HL-60 (cell line): ENCODE measurements around the gene IGF2BP3.

Experiments used
- DNase-seq, 2 experiments: peaks; one replicate each; pipeline ENCODE4 v3.0.0-alpha.2; 2010 to 2020; ENCODE audit warnings: low read depth in 1 of 2, low spot score in 1 of 2
- H3K27ac ChIP-seq: fragments of 250-450 bp; sonication (Bioruptor Pico); replicated peaks from 2 replicates; pipeline ENCODE4 v1.5.1; 2020; ENCODE audit warnings: mild to moderate bottlenecking, moderate library complexity
- H3K27me3 ChIP-seq: fragments of 250-450 bp; sonication (Bioruptor Pico); 2 replicates; pipeline ENCODE4 v1.5.1; 2021; ENCODE audit warnings: mild to moderate bottlenecking, moderate library complexity; ENCODE audit not compliant: insufficient read depth, poor library complexity, severe bottlenecking
- H3K4me3 ChIP-seq: replicated peaks from 2 replicates; pipeline ENCODE4 v1.5.1; 2011; ENCODE audit warnings: mild to moderate bottlenecking, control low read depth, low read length; ENCODE audit not compliant: insufficient read depth
- CTCF ChIP-seq: IDR thresholded peaks from one replicate; pipeline ENCODE4 v1.5.1; 2011; ENCODE audit warnings: low read length, control low read depth, inconsistent platforms; ENCODE audit not compliant: insufficient read depth
- GABPA ChIP-seq: IDR thresholded peaks from 2 replicates; pipeline ENCODE4 v1.6.1; 2012; ENCODE audit warnings: low read depth
- POLR2AphosphoS5 ChIP-seq: IDR thresholded peaks from 2 replicates; pipeline ENCODE4 v1.6.1; 2012; ENCODE audit warnings: low read depth
- REST ChIP-seq: IDR thresholded peaks from 2 replicates; pipeline ENCODE4 v1.6.1; 2012; ENCODE audit warnings: low read depth; ENCODE audit not compliant: insufficient replicate concordance
- SPI1 ChIP-seq: IDR thresholded peaks from 2 replicates; pipeline ENCODE4 v1.6.1; 2012; ENCODE audit warnings: low read depth, mild to moderate bottlenecking, borderline replicate concordance

The IGF2BP3 gene

GRCh38 chr7:23369695-23370404, 100.4 kb downstream of the IGF2BP3 start:
- TF ChIP-seq POLR2AphosphoS5 = no peak
- no peak for TF ChIP-seq CTCF
- TF ChIP-seq GABPA = no peak
- no peak for TF ChIP-seq REST
- no peak for TF ChIP-seq SPI1
- H3K4me3 ChIP-seq = no peak overlapping the region
- DNase-seq = no peak
- H3K27me3 ChIP-seq = no peaks in the 10 kb centered on the region
- no peak overlapping the region for H3K27ac ChIP-seq

- no peak overlapping the region for H3K27ac ChIP-seq
- DNase-seq = no peak
- no peaks in the 10 kb centered on the region for H3K27me3 ChIP-seq
- TF ChIP-seq POLR2AphosphoS5 (no peak), GABPA (no peak), CTCF (no peak), SPI1 (no peak), REST (no peak)
- H3K4me3 ChIP-seq = no peak overlapping the region
These were observed 101.2 kb downstream of the IGF2BP3 start for GRCh38 chr7:23369100-23369499.

GRCh38 chr7:23358152-23358674, 112.1 kb downstream of the IGF2BP3 start:
- Histone ChIP-seq H3K27me3 (no peaks in the 10 kb centered on the region), H3K27ac (no peak overlapping the region), H3K4me3 (no peak overlapping the region)
- no peak for DNase-seq
- no peak for TF ChIP-seq CTCF
- TF ChIP-seq POLR2AphosphoS5 = no peak
- TF ChIP-seq REST = no peak
- TF ChIP-seq GABPA = no peak
- TF ChIP-seq SPI1 = no peak
